Measurements from ENCODE around the gene OR10H5. TPM values are rescaled to one million over a fixed set of nuclear protein-coding genes. Genes with fewer than 3 reads are reported as not detected.
A peak's percentile ranks its signal among the peaks of the same experiment; 100 is the strongest.
"Not testable (repeated sequence)": the region's sequence is repeated elsewhere in the genome, so short reads cannot be mapped to it uniquely, and the experiment has no call there.

Gene OR10H5
- total RNA-seq, 2 experiments from 2014 or later, result 0.04 TPM; not detected in 1

DNA sequence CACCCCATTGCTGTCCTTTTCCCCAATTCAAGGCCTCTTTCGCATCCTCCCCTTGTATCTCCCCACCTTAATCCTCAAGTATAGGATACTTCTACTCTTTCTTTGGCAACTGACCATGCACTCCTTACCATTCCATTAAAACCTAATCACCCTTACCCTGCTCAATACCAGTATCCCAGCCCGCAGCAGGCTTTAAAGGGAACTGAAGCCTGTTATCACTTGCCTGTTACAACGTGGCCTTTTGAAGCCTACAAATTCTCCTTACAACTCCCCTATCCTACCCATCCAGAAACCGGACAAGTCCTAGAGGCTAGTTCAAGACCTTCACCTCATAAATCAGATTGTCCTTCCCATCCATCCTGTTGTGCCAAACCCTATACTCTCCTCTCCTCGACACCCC, 44.2 kb downstream of the OR10H5 start:
- ChIA-PET POLR2A (no interaction called here), CTCF (no interaction called here)
- Mint-ChIP-seq H3K4me1 (ENCODE audit: low read depth) (peaks cover 5% of the 10 kb centered on the region), H3K9me3 (no peaks in the 10 kb centered on the region), H3K27ac (no peak overlapping the region), H3K36me3 (ENCODE audit: low read depth) (no peaks in the 10 kb centered on the region), H3K27me3 (no peaks in the 10 kb centered on the region), H3K4me3 (no peak overlapping the region)
- TF ChIP-seq, protein P1, sequence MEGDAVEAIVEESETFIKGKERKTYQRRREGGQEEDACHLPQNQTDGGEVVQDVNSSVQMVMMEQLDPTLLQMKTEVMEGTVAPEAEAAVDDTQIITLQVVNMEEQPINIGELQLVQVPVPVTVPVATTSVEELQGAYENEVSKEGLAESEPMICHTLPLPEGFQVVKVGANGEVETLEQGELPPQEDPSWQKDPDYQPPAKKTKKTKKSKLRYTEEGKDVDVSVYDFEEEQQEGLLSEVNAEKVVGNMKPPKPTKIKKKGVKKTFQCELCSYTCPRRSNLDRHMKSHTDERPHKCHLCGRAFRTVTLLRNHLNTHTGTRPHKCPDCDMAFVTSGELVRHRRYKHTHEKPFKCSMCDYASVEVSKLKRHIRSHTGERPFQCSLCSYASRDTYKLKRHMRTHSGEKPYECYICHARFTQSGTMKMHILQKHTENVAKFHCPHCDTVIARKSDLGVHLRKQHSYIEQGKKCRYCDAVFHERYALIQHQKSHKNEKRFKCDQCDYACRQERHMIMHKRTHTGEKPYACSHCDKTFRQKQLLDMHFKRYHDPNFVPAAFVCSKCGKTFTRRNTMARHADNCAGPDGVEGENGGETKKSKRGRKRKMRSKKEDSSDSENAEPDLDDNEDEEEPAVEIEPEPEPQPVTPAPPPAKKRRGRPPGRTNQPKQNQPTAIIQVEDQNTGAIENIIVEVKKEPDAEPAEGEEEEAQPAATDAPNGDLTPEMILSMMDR (IDR thresholded peaks at IDR 0.05), result no peak
- ATAC-seq (no peak), DNase-seq (no peak)
- intact Hi-C loops (cut with micrococcal nuclease), result no loop called here

DNA sequence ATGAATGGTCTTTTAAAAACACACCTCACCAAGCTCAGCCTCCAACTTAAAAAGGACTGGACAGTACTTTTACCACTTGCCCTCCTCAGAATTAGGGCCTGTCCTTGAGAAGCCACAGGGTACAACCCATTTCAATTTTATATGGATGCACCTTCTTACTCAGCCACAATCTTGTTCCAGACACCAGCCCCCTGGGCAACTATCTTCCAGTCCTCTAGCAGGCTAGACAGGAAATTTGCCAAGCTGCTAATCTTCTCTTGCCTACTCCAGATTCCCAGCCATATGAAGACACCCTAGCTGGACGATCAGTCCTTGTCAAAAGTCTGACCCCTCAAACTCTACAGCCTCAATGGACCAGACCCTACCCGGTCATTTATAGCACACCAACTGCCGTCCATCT, 46.8 kb downstream of the OR10H5 start:
- CTCF ChIA-PET, result interaction anchor here (1.1 kb wide), 1 partner anchor 10 kb away, joined by 4 read pairs; no protein-coding TSS in a partner anchor
- H3K36me3 Mint-ChIP-seq (ENCODE audit: low read depth); H3K27me3 Mint-ChIP-seq; intact Hi-C loops (cut with micrococcal nuclease); POLR2A ChIA-PET; H3K9me3 Mint-ChIP-seq; ATAC-seq; DNase-seq; H3K4me3 Mint-ChIP-seq; H3K27ac Mint-ChIP-seq: not testable (repeated sequence)
- H3K4me1 Mint-ChIP-seq (ENCODE audit: low read depth), result peaks cover 10% of the 10 kb centered on the region

DNA sequence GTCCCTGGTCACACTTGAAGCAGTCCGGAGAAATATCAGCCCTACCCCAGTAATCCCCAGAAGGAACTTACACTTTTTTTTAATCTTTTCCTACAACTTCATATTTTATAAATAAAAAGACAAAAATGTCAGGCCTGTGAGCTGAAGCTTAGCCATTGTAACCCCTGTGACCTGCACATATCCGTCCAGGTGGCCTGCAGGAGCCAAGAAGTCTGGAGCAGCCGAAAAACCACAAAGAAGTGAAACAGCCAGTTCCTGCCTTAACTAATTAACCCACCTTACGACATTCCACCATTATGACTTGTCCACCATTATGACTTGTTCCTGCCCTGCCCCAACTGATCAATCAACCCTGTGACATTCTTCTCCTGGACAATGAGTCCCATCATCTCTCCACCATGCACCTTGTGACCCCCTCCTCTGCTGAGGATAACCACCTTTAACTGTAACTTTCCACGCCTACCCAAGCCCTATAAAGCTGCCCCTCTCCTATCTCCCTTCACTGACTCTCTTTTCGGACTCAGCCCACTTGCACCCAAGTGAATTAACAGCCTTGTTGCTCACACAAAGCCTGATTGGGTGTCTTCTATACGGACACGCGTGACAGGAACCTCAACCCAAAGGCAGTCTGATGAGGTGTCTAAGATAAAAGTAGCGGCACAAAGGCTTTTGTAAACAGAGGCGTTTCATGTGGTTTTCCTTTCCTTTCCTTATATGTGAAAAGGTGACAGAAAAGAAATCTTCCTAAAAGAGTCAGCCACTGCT, 48.3 kb downstream of the OR10H5 start:
- intact Hi-C loops (cut with micrococcal nuclease), result not testable (repeated sequence)

DNA sequence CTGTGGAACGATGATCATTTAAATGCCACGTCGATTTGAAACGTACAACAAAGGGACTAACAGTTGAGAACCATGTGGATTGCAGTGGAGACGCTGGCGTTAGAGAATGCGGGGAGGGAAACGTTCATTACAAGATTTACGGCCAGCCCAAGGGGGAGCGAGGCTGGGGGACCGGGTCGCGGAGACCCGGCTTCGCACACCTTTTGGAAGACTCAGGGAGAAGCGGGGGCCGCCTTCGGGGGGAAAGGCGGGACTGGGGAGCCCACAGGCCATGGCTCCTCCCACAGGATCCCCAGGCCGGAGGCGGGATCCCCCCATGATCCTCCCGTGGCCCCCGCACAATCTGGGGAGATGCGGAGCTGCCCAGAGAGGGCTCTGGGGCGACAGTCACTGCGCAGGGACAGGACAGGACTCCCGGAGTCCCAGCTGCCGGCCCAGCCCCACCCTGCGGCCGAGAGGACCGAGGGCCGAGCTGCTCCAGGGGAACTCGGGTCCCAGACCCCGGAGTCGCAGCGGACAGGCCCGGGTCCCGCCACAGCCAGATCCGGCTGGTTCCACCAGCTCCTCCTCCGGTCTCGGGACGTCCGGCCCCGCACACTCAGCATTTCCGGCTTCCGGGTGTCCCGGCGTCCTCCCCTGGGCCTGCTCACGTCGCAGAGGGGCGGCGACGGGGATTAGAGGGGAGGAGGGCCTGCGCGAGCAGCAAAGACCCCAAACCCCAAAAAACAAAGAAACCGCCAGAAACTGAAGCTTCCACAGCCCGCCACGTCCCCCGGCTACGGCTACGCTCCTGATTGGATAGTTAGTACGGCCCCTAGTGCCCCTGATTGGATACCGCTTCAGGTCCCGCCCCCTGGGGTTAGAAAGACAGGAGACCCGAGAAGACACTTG, 49.1 kb downstream of the OR10H5 start:
- intact Hi-C loops (cut with micrococcal nuclease), result no loop called here
- ChIA-PET POLR2A (interaction anchor here (0.8 to 1.2 kb wide), 7 partner anchors 8 to 659 kb away, joined by 3 to 4 read pairs (median 3); partner anchors contain the start of genes C19orf44 and CALR3), CTCF (no interaction called here)
- H3K9me3 Mint-ChIP-seq, result peaks cover 2% of the 10 kb centered on the region
- no peaks in the 10 kb centered on the region for H3K36me3 Mint-ChIP-seq (ENCODE audit: low read depth)
- DNase-seq (peak; percentile 99), ATAC-seq (peak; percentile 96)
- no peaks in the 10 kb centered on the region for H3K27me3 Mint-ChIP-seq
- H3K4me3 Mint-ChIP-seq, result peak overlapping the region; percentile 89
- peaks cover 10% of the 10 kb centered on the region for H3K4me1 Mint-ChIP-seq (ENCODE audit: low read depth)
- H3K27ac Mint-ChIP-seq, result peak overlapping the region; percentile 97
- TF ChIP-seq, protein P1 (IDR thresholded peaks at IDR 0.05), result no peak

More for the DNA sequence above, 48.3 kb downstream of the OR10H5 start:
- H3K9me3 Mint-ChIP-seq; H3K36me3 Mint-ChIP-seq (ENCODE audit: low read depth); CTCF ChIA-PET; H3K27me3 Mint-ChIP-seq: not testable (repeated sequence)
- Mint-ChIP-seq H3K4me3 (peak overlapping the region; percentile 89), H3K27ac (peak overlapping the region; percentile 97), H3K4me1 (ENCODE audit: low read depth) (peaks cover 10% of the 10 kb centered on the region)
- DNase-seq, result peak; percentile 51
- POLR2A ChIA-PET, result interaction anchor here (0.7 to 1.0 kb wide), 3 partner anchors 165 to 1245 kb away, joined by 3 read pairs; partner anchors contain the start of genes C19orf44 and CALR3
- ATAC-seq, result peak; percentile 3

DNA sequence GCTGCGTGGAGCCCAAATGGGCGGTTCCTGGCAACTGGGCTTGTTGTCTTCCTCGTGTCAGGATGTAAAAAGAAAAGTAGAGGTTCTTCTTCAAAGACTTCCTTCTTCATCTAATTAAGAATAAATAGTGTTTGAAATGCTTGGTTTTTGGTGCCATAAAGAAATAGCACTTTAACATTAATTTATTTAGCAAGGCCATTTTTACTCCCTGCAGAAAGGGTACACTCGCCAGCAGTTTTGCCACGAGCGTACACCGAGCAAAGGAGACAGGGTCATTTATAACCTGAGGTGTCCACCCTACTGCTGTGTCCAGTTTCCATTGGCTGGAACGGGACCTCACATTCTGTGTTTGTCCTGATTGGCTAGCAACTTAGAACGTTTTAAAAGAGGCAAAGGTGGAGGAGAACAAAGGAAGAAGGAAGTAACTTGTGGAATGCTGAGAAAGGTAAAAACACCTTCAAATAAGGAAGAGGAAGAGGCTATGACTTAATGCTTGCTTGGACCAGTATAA, 49.8 kb downstream of the OR10H5 start:
- Mint-ChIP-seq H3K9me3 (peaks cover 2% of the 10 kb centered on the region), H3K27ac (peak overlapping the region; percentile 97)

More for the DNA sequence above, 49.8 kb downstream of the OR10H5 start:
- ChIA-PET CTCF (no interaction called here), POLR2A (interaction anchor here (1.0 to 1.2 kb wide), 4 partner anchors 34 to 404 kb away, joined by 3 to 4 read pairs (median 4); no protein-coding TSS in a partner anchor)
- Mint-ChIP-seq H3K4me1 (ENCODE audit: low read depth) (peaks cover 12% of the 10 kb centered on the region), H3K36me3 (ENCODE audit: low read depth) (no peaks in the 10 kb centered on the region), H3K27me3 (no peaks in the 10 kb centered on the region), H3K4me3 (peak overlapping the region; percentile 89)
- TF ChIP-seq, protein P1 (IDR thresholded peaks at IDR 0.05), result no peak
- DNase-seq (no peak), ATAC-seq (peak; percentile 7)
- intact Hi-C loops (cut with micrococcal nuclease), result no loop called here
